ENCODE results near the gene DGKI.

Gene DGKI

GRCh38 chr7:137480824-137481365 is 365.9 kb downstream of the DGKI start:
- Histone ChIP-seq H3K4me2 (ENCODE audit: low read length) (no peak overlapping the region), H3K4me1 (ENCODE audit: low read length) (no peaks in the 10 kb centered on the region), H3K36me3 (replicated peaks; ENCODE audit: low read depth, low read length) (no peaks in the 10 kb centered on the region), H3K4me3 (ENCODE audit: low read length) (no peak overlapping the region), H3K79me2 (ENCODE audit: low read length) (no peaks in the 10 kb centered on the region), H3K27me3 (ENCODE audit: low read depth, low read length) (peaks cover 3% of the 10 kb centered on the region; the same call in 1 of the 2 replicates), H3K9ac (ENCODE audit: low read length) (no peak overlapping the region), H3K27ac (ENCODE audit: low read length) (no peak overlapping the region), H3K9me3 (ENCODE audit: insufficient read depth, low read length) (no peaks in the 10 kb centered on the region; the same call in 1 of the 2 replicates), H4K20me1 (ENCODE audit: insufficient read depth, low read length) (no peaks in the 10 kb centered on the region), H2AFZ (ENCODE audit: low read depth, low read length) (no peak overlapping the region)
- TF ChIP-seq CTCF (IDR thresholded peaks at IDR 0.05; ENCODE audit: low read depth, low read length) = no peak
- no peak for TF ChIP-seq EZH2phosphoT487 (IDR thresholded peaks at IDR 0.05; ENCODE audit: low read depth)

GRCh38 chr7:137480401-137480800 is 366.4 kb downstream of the DGKI start:
- no peak overlapping the region for H3K4me3 ChIP-seq (ENCODE audit: low read length)

GRCh38 chr7:137476937-137477336 is 369.8 kb downstream of the DGKI start:
- TF ChIP-seq CTCF (IDR thresholded peaks at IDR 0.05; ENCODE audit: low read depth, low read length) (no peak), EZH2phosphoT487 (IDR thresholded peaks at IDR 0.05; ENCODE audit: low read depth) (no peak)
- Histone ChIP-seq H3K79me2 (ENCODE audit: low read length) (no peaks in the 10 kb centered on the region), H3K9me3 (ENCODE audit: insufficient read depth, low read length) (no peaks in the 10 kb centered on the region), H3K4me3 (ENCODE audit: low read length) (no peak overlapping the region), H3K27ac (ENCODE audit: low read length) (no peak overlapping the region), H4K20me1 (ENCODE audit: insufficient read depth, low read length) (no peaks in the 10 kb centered on the region), H3K9ac (ENCODE audit: low read length) (no peak overlapping the region), H3K4me2 (ENCODE audit: low read length) (no peak overlapping the region), H3K36me3 (replicated peaks; ENCODE audit: low read depth, low read length) (no peaks in the 10 kb centered on the region), H3K4me1 (ENCODE audit: low read length) (no peaks in the 10 kb centered on the region), H2AFZ (ENCODE audit: low read depth, low read length) (no peak overlapping the region), H3K27me3 (ENCODE audit: low read depth, low read length) (no peaks in the 10 kb centered on the region)

More at GRCh38 chr7:137480401-137480800, 366.4 kb downstream of the DGKI start:
- H3K9ac ChIP-seq (ENCODE audit: low read length) = no peak overlapping the region
- H3K4me1 ChIP-seq (ENCODE audit: low read length) = no peaks in the 10 kb centered on the region
- no peaks in the 10 kb centered on the region for H3K36me3 ChIP-seq (replicated peaks; ENCODE audit: low read depth, low read length)
- no peak overlapping the region for H3K4me2 ChIP-seq (ENCODE audit: low read length)
- no peaks in the 10 kb centered on the region for H3K79me2 ChIP-seq (ENCODE audit: low read length)
- H2AFZ ChIP-seq (ENCODE audit: low read depth, low read length) = no peak overlapping the region
- H4K20me1 ChIP-seq (ENCODE audit: insufficient read depth, low read length) = no peaks in the 10 kb centered on the region
- H3K27ac ChIP-seq (ENCODE audit: low read length) = no peak overlapping the region
- H3K27me3 ChIP-seq (ENCODE audit: low read depth, low read length) = no peaks in the 10 kb centered on the region
- no peak for TF ChIP-seq EZH2phosphoT487 (IDR thresholded peaks at IDR 0.05; ENCODE audit: low read depth)
- TF ChIP-seq CTCF (IDR thresholded peaks at IDR 0.05; ENCODE audit: low read depth, low read length) = no peak
- no peaks in the 10 kb centered on the region; the same call in 1 of the 2 replicates for H3K9me3 ChIP-seq (ENCODE audit: insufficient read depth, low read length)

GRCh38 chr7:137475966-137476365 is 370.8 kb downstream of the DGKI start:
- no peak for TF ChIP-seq EZH2phosphoT487 (IDR thresholded peaks at IDR 0.05; ENCODE audit: low read depth)
- TF ChIP-seq CTCF (IDR thresholded peaks at IDR 0.05; ENCODE audit: low read depth, low read length) = no peak
- no peaks in the 10 kb centered on the region for H4K20me1 ChIP-seq (ENCODE audit: insufficient read depth, low read length)
- no peak overlapping the region for H3K4me3 ChIP-seq (ENCODE audit: low read length)
- no peak overlapping the region for H2AFZ ChIP-seq (ENCODE audit: low read depth, low read length)
- no peaks in the 10 kb centered on the region for H3K27me3 ChIP-seq (ENCODE audit: low read depth, low read length)
- H3K9ac ChIP-seq (ENCODE audit: low read length) = no peak overlapping the region
- H3K36me3 ChIP-seq (replicated peaks; ENCODE audit: low read depth, low read length) = no peaks in the 10 kb centered on the region
- H3K9me3 ChIP-seq (ENCODE audit: insufficient read depth, low read length) = no peaks in the 10 kb centered on the region
- no peak overlapping the region for H3K4me2 ChIP-seq (ENCODE audit: low read length)
- no peaks in the 10 kb centered on the region for H3K79me2 ChIP-seq (ENCODE audit: low read length)
- no peak overlapping the region for H3K27ac ChIP-seq (ENCODE audit: low read length)
- H3K4me1 ChIP-seq (ENCODE audit: low read length) = no peaks in the 10 kb centered on the region
